ENCODE measurements around the gene KCNJ11. TPM values are rescaled to one million over a fixed set of nuclear protein-coding genes. Genes with fewer than 3 reads are reported as not detected.

KCNJ11 gene
- total and polyA plus RNA-seq, 2 donors (not counting 3 experiments of a cell fraction or from before 2014, with no cell fraction given) = 0.04 TPM; not detected in 1

DNA sequence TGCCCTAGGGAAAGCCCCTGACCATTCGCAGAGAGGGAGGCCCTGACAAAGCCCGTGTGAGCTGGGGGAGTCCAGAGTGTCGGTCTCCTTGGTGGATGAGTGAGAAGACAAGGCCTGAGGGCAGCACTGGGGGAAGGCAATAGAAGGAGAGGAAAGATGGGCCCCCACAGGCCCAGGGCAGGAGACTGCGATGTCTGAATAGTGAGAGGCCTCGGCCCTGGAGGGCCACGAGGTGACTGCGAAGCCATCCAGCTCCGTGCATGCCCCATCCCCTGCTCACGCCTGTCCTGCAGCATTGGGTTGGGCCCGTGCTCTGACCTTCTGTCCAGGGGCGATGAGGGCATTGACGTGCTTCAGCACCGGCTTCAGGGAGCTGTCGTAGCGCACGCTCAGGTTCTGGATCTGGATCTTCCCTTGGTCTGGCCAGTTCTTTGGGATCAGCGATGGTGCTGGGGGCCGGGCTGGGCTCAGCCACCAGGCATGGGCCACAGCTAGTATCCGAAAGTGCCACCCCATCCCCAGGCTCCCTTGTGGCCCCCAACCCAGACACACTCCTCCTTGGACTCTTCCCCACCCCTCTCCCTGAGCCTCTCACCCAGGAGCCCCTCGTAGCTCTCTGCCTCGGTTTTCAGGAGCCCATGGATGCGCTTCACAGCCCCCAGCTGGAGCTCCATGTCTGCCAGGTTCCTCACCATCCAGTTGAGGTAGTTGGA, 8.3 kb upstream of the KCNJ11 start:
- BruUV-seq (replicated peaks) = no TSS peak
- H4K20me1 ChIP-seq (replicated peaks; ENCODE audit: control insufficient read depth, extremely low read depth, insufficient read depth, low read length) = no peaks in the 10 kb centered on the region
- CTCF ChIA-PET = interaction anchor here (2.5 kb wide), 1 partner anchor 12 kb away, joined by 11 read pairs; no protein-coding TSS in a partner anchor
- no peak overlapping the region for H3K4me2 ChIP-seq (ENCODE audit: insufficient read depth, low read length)
- no peaks in the 10 kb centered on the region for H3K4me1 ChIP-seq (ENCODE audit: control insufficient read depth, extremely low read depth, insufficient read depth, low read length)
- H3K27ac ChIP-seq (ENCODE audit: insufficient read depth, low read depth, low read length) = no peak overlapping the region
- no peaks in the 10 kb centered on the region for H3K79me2 ChIP-seq (ENCODE audit: control insufficient read depth, insufficient read depth, low read length)
- no peaks in the 10 kb centered on the region for H3K9me3 ChIP-seq (replicated peaks; ENCODE audit: control insufficient read depth, insufficient read depth, low read length)
- no peak for FAIRE-seq
- no peak overlapping the region for H2AFZ ChIP-seq (ENCODE audit: low read depth, low read length)
- H3K4me3 ChIP-seq (replicated peaks in 1 of 3; ENCODE audit: insufficient read depth in 1 of 3, low read depth in 1 of 3, low read length in 3 of 3) = no peak overlapping the region
- no peaks in the 10 kb centered on the region for H3K27me3 ChIP-seq (ENCODE audit: control insufficient read depth in 2 of 2, insufficient read depth in 2 of 2, low read length in 2 of 2)
- no peak for DNase-seq (ENCODE audit: low read depth, low spot score)
- POLR2A ChIA-PET = no interaction called here
- no peaks in the 10 kb centered on the region for H3K36me3 ChIP-seq (ENCODE audit: control insufficient read depth in 2 of 2, extremely low read depth in 1 of 2, insufficient read depth in 2 of 2, low read length in 2 of 2)
- no peaks in the 10 kb centered on the region for H3K9me1 ChIP-seq (replicated peaks; ENCODE audit: control insufficient read depth, extremely low read depth, insufficient read depth, low read length)
- H3K9ac ChIP-seq (replicated peaks; ENCODE audit: extremely low read depth, insufficient read depth, low read length) = no peak overlapping the region
- TF ChIP-seq CTCF (IDR thresholded peaks at IDR 0.05; ENCODE audit: extremely low read depth in 1 of 2, insufficient read depth in 1 of 2, low read depth in 1 of 2, low read length in 2 of 2) (no peak), MAX (IDR thresholded peaks at IDR 0.05; ENCODE audit: insufficient read depth, insufficient read length) (no peak)
- dilution Hi-C loops (cut with MboI; ENCODE audit: extremely low pct_ligation_motif_present, low sequenced_read_pairs) = no loop called here
- intact Hi-C loops (cut with micrococcal nuclease) = no loop called here

GRCh38 chr11:17395978-17396377, 7.5 kb upstream of the KCNJ11 start:
- Histone ChIP-seq H3K36me3 (ENCODE audit: control insufficient read depth in 2 of 2, extremely low read depth in 1 of 2, insufficient read depth in 2 of 2, low read length in 2 of 2) (no peaks in the 10 kb centered on the region), H3K4me3 (replicated peaks in 1 of 3; ENCODE audit: insufficient read depth in 1 of 3, low read depth in 1 of 3, low read length in 3 of 3) (no peak overlapping the region), H3K9ac (replicated peaks; ENCODE audit: extremely low read depth, insufficient read depth, low read length) (no peak overlapping the region), H3K9me3 (replicated peaks; ENCODE audit: control insufficient read depth, insufficient read depth, low read length) (no peaks in the 10 kb centered on the region), H3K9me1 (replicated peaks; ENCODE audit: control insufficient read depth, extremely low read depth, insufficient read depth, low read length) (no peaks in the 10 kb centered on the region), H4K20me1 (replicated peaks; ENCODE audit: control insufficient read depth, extremely low read depth, insufficient read depth, low read length) (no peaks in the 10 kb centered on the region), H3K4me1 (ENCODE audit: control insufficient read depth, extremely low read depth, insufficient read depth, low read length) (no peaks in the 10 kb centered on the region), H2AFZ (ENCODE audit: low read depth, low read length) (no peak overlapping the region), H3K79me2 (ENCODE audit: control insufficient read depth, insufficient read depth, low read length) (no peaks in the 10 kb centered on the region), H3K4me2 (ENCODE audit: insufficient read depth, low read length) (no peak overlapping the region), H3K27ac (ENCODE audit: insufficient read depth, low read depth, low read length) (no peak overlapping the region), H3K27me3 (ENCODE audit: control insufficient read depth in 2 of 2, insufficient read depth in 2 of 2, low read length in 2 of 2) (peaks cover 1 to 6% of the 10 kb centered on the region in 2 experiments)
- FAIRE-seq (no peak), DNase-seq (ENCODE audit: low read depth, low spot score) (no peak)
- CTCF ChIA-PET = interaction anchor here (2.5 kb wide), 1 partner anchor 12 kb away, joined by 11 read pairs; no protein-coding TSS in a partner anchor
- TF ChIP-seq POLR2AphosphoS5 (IDR thresholded peaks at IDR 0.05; ENCODE audit: insufficient read depth, low read depth, low read length) = no peak
- TF ChIP-seq MAX (IDR thresholded peaks at IDR 0.05; ENCODE audit: insufficient read depth, insufficient read length) = no peak
- POLR2A ChIA-PET = no interaction called here
- intact Hi-C loops (cut with micrococcal nuclease) (no loop called here), dilution Hi-C loops (cut with MboI; ENCODE audit: extremely low pct_ligation_motif_present, low sequenced_read_pairs) (no loop called here)
- no TSS peak for BruUV-seq (replicated peaks)

Measured in endothelial cell of umbilical vein (primary cell).